Duodenal mucosa (tissue), 2 donors: ENCODE measurements around the gene ABHD2.
"Not testable (repeated sequence)": the region's sequence is repeated elsewhere in the genome, so short reads cannot be mapped to it uniquely, and the experiment has no call there.

Experiments used
- H3K27ac ChIP-seq: one replicate; pipeline ENCODE4 v1.7.0; 2013; ENCODE audit warnings: low read depth, low read length
- H3K27me3 ChIP-seq, 2 donors: one replicate each; pipeline ENCODE4 v1.7.0; 2013; ENCODE audit warnings: low read length in 2 of 2, control low read depth in 1 of 2; ENCODE audit not compliant: insufficient read depth in 2 of 2, control insufficient read depth in 1 of 2
- H3K36me3 ChIP-seq, 2 donors: one replicate each; pipeline ENCODE4 v1.7.0; 2013; ENCODE audit warnings: low read length in 2 of 2, control low read depth in 1 of 2; ENCODE audit not compliant: insufficient read depth in 2 of 2, control insufficient read depth in 1 of 2
- H3K4me1 ChIP-seq, 2 donors: one replicate each; pipeline ENCODE4 v1.7.0; 2013; ENCODE audit warnings: low read length in 2 of 2, control low read depth in 1 of 2; ENCODE audit not compliant: insufficient read depth in 2 of 2, control insufficient read depth in 1 of 2
- H3K4me3 ChIP-seq, 2 donors: one replicate each; pipeline ENCODE4 v1.7.0; 2013; ENCODE audit warnings: low read length in 2 of 2, low read depth in 1 of 2
- H3K9ac ChIP-seq, 2 donors: one replicate each; pipeline ENCODE4 v1.7.0; 2013; ENCODE audit warnings: low read length in 2 of 2, low read depth in 1 of 2
- H3K9me3 ChIP-seq, 2 donors: one replicate each; pipeline ENCODE4 v1.7.0; 2013; ENCODE audit warnings: low read length in 2 of 2, control low read depth in 1 of 2; ENCODE audit not compliant: control insufficient read depth in 1 of 2

The ABHD2 gene

GRCh38 chr15:89087830-89088604, at the start of gene ABHD2:
ABHD2 (plus strand) TSS chr15:89088456; CDS start chr15:89116328, 27,872 bp downstream.
- peak within 1 kb of the TSS; percentile 81 for H3K27ac ChIP-seq
- peak within 1 kb of the TSS; percentile 92 to 97 for H3K9ac ChIP-seq
- H3K9me3 ChIP-seq = no peaks in the 10 kb centered on the region
- peaks cover 26 to 27% of the 10 kb centered on the region in 2 donors for H3K4me1 ChIP-seq
- no peaks in the 10 kb centered on the region for H3K27me3 ChIP-seq
- H3K36me3 ChIP-seq = no peaks in the 10 kb centered on the region
- H3K4me3 ChIP-seq = peak within 1 kb of the TSS; percentile 82 to 91

- no peaks in the 10 kb centered on the region for H3K36me3 ChIP-seq
- no peak overlapping the region for H3K9ac ChIP-seq
- H3K27ac ChIP-seq = no peak overlapping the region
- H3K9me3 ChIP-seq = no peaks in the 10 kb centered on the region
- H3K4me3 ChIP-seq = no peak overlapping the region
- H3K4me1 ChIP-seq = no peaks in the 10 kb centered on the region
- H3K27me3 ChIP-seq = peaks cover 0 to 6% of the 10 kb centered on the region in 2 donors
Measured at GRCh38 chr15:89039142-89039541, 49.1 kb upstream of the ABHD2 start.

GRCh38 chr15:89041507-89041906, 46.7 kb upstream of the ABHD2 start:
- no peak overlapping the region for H3K9ac ChIP-seq
- peaks cover 0 to 6% of the 10 kb centered on the region in 2 donors for H3K27me3 ChIP-seq
- no peaks in the 10 kb centered on the region for H3K4me1 ChIP-seq
- no peaks in the 10 kb centered on the region for H3K9me3 ChIP-seq
- no peak overlapping the region for H3K27ac ChIP-seq
- no peaks in the 10 kb centered on the region for H3K36me3 ChIP-seq
- no peak overlapping the region for H3K4me3 ChIP-seq

- Histone ChIP-seq H3K4me1 (no peaks in the 10 kb centered on the region), H3K4me3 (no peak overlapping the region)
Measured at GRCh38 chr15:89042387-89042786, 45.9 kb upstream of the ABHD2 start.

GRCh38 chr15:89043031-89044002, 44.9 kb upstream of the ABHD2 start:
- no peaks in the 10 kb centered on the region for H3K36me3 ChIP-seq
- no peaks in the 10 kb centered on the region for H3K9me3 ChIP-seq
- H3K4me1 ChIP-seq = no peaks in the 10 kb centered on the region
- H3K4me3 ChIP-seq = no peak overlapping the region
- H3K27me3 ChIP-seq = peaks cover 0 to 1% of the 10 kb centered on the region in 2 donors
- H3K27ac ChIP-seq = no peak overlapping the region
- no peak overlapping the region for H3K9ac ChIP-seq

More at GRCh38 chr15:89042387-89042786, 45.9 kb upstream of the ABHD2 start:
- Histone ChIP-seq H3K27ac (no peak overlapping the region), H3K36me3 (no peaks in the 10 kb centered on the region), H3K9ac (no peak overlapping the region), H3K27me3 (peaks cover 0 to 6% of the 10 kb centered on the region in 2 donors), H3K9me3 (no peaks in the 10 kb centered on the region)

GRCh38 chr15:89049016-89049666, 39.1 kb upstream of the ABHD2 start:
- H3K9me3 ChIP-seq, H3K4me1 ChIP-seq, H3K36me3 ChIP-seq, H3K27me3 ChIP-seq, H3K9ac ChIP-seq, H3K27ac ChIP-seq, H3K4me3 ChIP-seq: not testable (repeated sequence)

- Histone ChIP-seq H3K27me3 (no peaks in the 10 kb centered on the region), H3K9me3 (no peaks in the 10 kb centered on the region), H3K36me3 (no peaks in the 10 kb centered on the region), H3K4me3 (no peak overlapping the region), H3K9ac (no peak overlapping the region), H3K27ac (no peak overlapping the region), H3K4me1 (no peaks in the 10 kb centered on the region)
Measured at GRCh38 chr15:89051875-89052274, 36.4 kb upstream of the ABHD2 start.

- no peaks in the 10 kb centered on the region for H3K36me3 ChIP-seq
- H3K27me3 ChIP-seq = no peaks in the 10 kb centered on the region
- H3K4me3 ChIP-seq = no peak overlapping the region
- no peak overlapping the region for H3K9ac ChIP-seq
- no peaks in the 10 kb centered on the region for H3K9me3 ChIP-seq
- no peak overlapping the region for H3K27ac ChIP-seq
- no peaks in the 10 kb centered on the region for H3K4me1 ChIP-seq
Measured at GRCh38 chr15:89052474-89052873, 35.8 kb upstream of the ABHD2 start.

GRCh38 chr15:89054873-89055272, 33.4 kb upstream of the ABHD2 start:
- Histone ChIP-seq H3K4me1 (peaks cover 0 to 5% of the 10 kb centered on the region in 2 donors), H3K4me3 (no peak overlapping the region), H3K27ac (no peak overlapping the region), H3K36me3 (no peaks in the 10 kb centered on the region), H3K9ac (no peak overlapping the region), H3K27me3 (no peaks in the 10 kb centered on the region), H3K9me3 (no peaks in the 10 kb centered on the region)
